ENCODE measurements around the gene ITPR1.

- TF ChIP-seq YY1 (IDR thresholded peaks at IDR 0.05; ENCODE audit: insufficient read depth, insufficient read length): no peak
- TF ChIP-seq SUZ12 (IDR thresholded peaks at IDR 0.05; ENCODE audit: extremely low read depth, insufficient read depth, insufficient read length): no peak
- TF ChIP-seq ZNF274 (IDR thresholded peaks at IDR 0.05; ENCODE audit: low read depth, low read length): no peak
Observed at GRCh38 chr3:4472312-4472711, 20.8 kb upstream of the ITPR1 start.
